GM18909 (cell line): ENCODE measurements around the gene HNRNPC.
"Not testable (repeated sequence)": the region's sequence is repeated elsewhere in the genome, so short reads cannot be mapped to it uniquely, and the experiment has no call there.

Source experiments
- ATAC-seq: cut with Tn5 transposase; IDR thresholded peaks from one replicate; pipeline ENCODE4 v1.9.1; 2021; ENCODE audit warnings: mild to moderate bottlenecking; ENCODE audit not compliant: unreplicated experiment, poor library complexity

HNRNPC gene

DNA sequence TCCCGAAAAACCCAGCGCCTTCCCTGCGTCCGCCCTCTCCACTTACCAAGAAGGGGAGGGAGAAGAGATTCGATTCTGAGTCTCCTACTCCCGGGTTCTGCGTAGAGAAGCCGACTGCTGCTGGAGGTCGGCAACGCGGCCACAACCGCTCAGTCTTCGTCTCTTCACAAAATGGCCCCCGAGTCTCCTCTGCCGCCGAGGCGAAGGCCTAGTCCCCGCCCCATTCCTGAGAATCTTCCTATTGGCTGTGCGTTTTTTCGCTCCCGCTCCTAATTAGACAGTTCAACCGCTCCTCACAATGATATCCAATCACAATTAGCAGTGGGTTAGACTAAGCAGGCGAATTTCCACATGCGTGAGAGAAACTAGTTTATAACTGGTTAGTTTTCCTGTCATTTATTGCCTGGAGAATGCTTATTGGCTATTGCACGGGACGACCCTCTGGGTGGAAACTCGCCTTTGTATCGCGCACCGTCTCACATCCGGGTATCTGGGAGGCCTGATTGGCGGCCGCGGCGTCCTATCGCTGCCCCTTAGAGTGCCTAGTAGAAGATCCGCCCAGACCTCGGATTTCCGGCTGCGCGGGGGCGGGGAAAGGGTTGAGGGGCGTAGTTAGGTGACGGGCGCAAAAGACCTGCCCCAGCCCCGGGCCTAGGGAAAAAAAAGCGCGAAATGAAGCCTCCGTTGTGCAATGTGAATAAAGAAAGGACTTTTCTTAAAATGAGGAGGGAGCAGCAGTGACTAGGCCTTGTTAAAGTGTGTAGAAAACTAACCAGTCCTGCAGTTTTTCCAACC, at the start of gene HNRNPC:
Gene HNRNPC (minus strand): TSS at position 191 of the 795 bp plus-strand sequence. CDS start 35,249 bp downstream, outside the sequence.
- ATAC-seq, result peak; percentile 93

DNA sequence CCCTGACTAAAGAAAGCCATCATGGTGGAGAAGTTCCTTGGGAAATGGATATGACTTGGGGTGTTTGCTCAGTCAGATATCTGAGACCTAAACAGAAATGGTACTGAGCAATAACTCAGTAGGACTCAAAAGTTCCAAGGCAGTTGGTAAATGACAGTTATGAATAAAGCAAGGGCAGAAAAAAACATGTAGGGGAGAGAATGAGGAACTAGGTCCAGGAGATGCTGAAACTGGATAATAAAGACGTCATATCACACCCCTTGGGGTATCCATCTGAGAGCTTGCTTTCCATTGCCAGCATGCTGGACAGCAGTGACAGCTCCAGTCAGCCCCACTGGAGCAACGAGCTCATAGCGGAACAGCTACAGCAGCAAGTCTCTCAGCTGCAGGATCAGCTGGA, 48.2 kb upstream of the HNRNPC start:
- no peak for ATAC-seq

DNA sequence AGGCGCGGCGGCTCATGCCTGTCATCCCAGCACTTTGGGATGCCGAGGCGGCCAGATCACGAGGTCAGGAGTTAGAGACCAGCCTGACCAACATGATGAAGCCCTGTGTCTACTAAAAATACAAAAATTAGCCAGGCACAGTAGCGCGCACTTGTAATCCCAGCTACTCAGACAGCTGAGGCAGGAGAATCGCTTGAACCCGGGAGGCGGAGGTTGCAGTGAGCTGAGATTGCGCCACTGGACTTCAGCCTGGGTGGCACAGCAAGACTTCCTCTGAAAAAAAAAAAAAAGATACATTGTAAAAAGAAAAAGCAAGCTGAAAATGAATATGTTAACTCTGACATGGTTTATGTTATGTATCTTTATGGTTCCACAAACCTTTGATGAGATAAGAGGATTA, 44.3 kb upstream of the HNRNPC start:
- no peak for ATAC-seq

DNA sequence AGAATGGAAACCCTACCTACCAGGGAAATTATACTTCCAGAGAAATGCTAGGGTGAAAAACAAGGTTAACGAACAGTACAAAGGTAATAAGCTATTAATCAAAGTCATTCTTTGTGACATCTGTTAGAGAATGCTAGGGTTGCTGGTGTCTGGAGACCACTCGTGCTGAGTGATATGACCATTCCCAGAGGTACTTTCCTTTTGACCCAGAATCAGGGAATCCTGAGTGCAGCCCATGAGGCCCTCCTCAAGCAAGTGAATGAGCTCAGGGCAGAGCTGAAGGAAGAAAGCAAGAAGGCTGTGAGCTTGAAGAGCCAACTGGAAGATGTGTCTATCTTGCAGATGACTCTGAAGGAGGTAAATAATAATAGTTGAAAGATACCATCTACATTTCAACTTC, 42.4 kb upstream of the HNRNPC start:
- ATAC-seq, result no peak

DNA sequence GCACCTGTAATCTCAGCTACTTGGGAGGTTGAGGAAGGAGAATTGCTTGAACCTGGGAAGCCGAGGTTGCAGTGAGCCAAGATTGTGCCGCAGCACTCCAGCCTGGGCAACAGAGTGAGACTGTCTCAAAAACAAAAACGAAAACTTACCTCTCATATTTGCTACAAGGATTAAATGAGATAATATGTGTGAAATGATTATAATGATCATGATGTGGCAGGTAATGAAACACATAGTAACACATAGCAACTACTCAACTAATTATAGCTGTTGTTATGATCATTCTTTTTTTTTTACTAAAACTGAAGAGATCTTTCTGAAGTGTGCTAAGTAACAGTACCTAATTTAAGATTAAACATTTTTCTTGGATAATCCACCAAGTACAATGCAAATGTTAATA, 40.7 kb upstream of the HNRNPC start:
- ATAC-seq, result no peak

DNA sequence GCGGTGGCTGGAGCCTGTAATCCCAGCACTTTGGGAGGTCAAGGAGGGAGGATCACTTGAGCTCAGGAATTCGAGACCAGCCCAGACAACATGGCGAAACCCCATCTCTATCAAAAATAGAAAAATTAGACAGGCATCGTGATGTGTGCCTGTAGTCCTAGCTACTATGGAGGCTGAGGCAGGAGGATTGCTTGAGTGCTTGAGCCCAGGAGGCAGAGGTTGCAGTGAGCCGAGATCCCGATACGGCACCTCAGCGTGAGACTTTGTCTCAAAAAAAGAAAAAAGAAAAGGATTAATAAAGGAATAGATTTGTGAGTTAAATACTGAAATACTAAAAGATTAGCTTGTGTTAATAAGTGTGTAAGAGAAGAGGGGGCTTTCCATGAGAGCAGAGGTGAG, 40.0 kb upstream of the HNRNPC start:
- no peak for ATAC-seq

DNA sequence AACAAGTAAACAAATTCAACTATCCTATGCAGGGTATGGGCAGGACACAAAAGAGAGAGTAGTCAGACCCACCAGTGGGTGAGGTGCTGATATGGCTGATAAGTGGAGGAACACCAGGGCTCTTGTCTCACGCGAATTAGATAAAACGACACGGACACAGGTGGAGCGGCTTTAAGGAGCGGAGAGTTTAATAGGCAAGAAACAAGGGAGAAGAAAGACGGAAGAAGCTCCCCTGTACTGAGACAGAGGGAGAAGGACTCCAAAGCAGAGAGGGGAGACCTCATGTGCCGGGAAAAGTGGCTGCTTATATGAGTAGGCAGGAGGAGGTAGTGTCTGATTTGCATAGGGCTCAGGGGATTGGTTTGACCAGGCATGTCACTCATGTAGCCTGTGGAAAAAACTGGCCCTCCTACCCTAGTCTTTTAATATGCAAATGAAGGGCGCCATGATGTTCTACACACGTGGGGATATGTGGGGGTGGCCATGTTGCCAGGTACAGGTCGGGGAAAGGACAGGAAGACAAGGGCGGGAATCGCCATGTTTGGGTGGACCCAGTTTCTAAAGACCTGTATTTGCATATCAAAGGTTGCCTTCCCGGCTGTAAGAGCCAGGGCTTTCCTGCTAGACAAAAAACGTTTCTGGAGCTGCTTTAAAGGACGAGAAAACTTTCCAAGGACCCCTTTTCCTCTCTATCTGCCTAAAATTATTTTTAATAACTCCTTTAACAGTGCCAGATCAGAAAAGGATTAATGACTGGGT, 39.4 kb upstream of the HNRNPC start:
- peak; percentile 88 for ATAC-seq

DNA sequence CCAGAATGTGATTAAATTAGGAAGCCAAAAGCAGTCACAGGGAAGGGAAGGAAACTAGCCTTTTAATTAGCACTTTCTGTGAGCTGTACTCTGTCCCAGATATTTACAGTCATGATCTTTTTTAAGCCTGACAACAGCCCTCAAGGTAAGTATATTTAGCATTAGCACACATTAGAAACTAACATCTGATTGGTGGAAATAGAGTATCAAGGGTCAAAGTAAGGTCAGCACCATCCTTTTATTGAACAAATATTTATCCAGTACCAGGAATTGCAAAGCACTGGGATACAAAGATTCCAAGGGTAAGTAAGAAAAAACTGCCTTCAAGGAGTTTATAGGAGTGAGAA, 38.9 kb upstream of the HNRNPC start:
- peak; percentile 26 for ATAC-seq

DNA sequence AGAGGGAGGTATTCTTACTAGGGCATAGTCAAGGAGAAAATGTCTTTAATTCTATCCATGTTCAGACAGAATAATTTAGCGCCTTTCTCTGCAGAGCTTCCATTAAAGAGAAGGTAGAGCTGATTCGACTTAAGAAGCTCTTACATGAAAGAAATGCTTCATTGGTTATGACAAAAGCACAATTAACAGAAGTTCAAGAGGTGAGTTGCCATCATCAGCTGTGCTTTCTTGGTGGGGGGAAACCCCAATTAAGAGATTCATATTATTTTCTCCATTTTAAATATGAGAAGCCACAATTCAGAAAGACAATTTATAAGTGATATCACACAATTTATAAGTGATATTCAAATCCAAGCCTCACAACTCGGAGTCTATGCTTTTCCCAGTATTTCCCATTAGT, 38.4 kb upstream of the HNRNPC start:
- ATAC-seq, result no peak

DNA sequence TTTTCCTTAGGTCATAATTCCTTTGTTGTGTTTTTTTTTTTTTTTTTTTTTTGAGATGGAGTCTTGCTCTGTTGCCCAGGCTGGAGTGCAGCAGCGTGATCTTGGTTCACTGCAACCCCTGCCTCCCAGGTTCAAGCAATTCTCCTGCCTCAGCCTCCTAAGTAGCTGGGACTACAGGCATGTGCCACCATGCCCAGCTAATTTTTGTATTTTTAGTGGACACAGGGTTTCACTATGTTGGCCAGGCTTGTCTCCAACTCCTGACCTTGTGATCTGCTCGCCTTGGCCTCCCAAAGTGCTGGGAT, 33.5 kb upstream of the HNRNPC start:
- not testable (repeated sequence) for ATAC-seq

DNA sequence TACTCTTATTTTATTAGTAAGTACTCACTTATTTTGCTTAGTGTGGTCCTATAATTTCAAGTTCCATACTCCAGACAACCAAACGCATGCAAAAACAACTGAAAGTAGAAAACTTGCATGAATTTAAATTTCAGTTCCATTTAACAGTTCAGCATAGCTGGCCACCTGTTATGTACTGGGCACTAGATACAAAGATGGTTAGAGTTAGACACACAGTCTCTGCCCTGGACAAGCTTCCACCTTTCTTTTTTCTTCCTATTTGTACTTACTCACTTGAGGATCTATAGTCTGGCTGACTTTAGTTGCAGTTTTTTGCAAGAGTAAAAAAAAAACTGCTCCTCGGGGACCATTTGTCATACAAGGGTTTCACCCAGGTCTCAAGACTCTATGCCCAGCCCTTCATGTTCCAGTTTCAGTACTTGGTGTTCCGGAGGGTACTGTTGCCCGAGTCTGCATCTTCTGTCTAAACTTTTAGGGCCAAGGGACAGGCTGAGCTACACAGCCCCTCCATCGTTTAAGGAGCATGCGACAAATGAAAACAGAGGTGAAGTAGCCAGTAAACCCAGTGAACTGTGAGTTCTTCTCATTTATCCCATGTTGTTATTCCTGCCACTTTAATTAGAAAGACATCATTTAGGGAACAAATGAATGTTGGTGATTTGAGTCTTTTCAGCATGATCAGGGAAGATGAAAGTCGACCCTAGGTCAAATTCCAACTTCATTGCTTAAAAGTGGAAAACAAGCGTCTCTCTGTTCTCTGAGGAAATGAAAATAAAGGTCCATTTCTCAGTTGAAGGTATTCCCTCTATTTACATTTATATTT, 33.0 kb upstream of the HNRNPC start:
- no peak for ATAC-seq

DNA sequence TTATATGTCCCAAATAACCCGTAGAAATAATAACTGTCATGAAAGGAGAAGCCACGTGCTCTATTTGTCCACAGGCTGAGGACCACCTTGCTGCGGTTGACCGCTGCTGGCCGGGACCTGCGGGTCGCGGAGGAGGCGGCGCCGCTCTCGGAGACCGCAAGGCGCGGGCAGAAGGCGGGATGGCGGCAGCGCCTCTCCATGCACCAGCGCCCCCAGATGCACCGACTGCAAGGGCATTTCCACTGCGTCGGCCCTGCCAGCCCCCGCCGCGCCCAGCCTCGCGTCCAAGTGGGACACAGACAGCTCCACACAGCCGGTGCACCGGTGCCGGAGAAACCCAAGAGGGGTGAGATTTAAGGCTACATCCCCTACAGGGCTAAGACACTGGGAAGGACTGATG, 31.6 kb upstream of the HNRNPC start:
- no peak for ATAC-seq

DNA sequence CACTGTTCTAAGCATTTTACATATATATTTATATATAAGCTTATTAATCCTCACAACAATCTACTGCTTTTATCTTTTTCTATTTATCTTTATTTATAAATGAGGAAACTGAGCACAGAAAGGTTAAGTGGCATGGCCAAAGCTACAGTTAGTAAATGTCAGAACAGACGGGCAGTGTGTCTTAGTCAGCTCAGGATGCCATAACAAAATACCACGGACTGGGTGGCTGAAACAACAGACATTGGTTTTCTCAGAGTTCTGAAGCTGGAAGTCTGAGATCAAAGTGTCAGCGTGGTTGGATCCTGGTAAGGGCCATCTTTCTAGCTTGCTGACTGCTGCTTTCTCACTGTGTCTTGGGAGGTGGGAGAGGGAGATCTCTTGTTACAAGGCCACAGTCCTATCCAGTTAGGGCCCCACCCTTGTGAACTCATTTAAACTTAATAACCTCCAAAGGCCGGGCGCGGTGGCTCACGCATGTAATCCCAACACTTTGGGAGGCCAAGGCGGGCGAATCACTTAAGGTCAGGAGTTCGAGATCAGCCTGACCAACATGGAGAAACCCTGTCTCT, 30.4 kb upstream of the HNRNPC start:
- no peak for ATAC-seq

DNA sequence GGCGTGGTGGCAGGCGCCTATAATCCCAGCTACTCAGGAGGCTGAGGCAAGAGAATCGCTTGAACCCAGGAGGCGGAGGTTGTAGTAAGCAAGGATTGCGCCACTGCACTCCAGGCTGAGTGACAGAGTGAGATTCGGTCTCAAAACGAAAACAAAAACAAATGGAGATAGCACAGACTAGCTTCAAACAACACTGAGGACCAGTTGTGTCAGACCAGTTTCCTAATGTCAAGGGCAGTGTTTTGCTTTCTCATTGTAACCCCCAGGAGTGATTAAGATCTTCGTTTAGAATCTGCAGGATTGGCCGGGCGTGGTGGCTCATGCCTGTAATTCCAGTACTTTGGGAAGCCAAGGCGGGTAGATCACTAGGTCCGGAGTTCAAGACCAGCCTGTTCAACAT, 29.1 kb upstream of the HNRNPC start:
- ATAC-seq, result no peak

DNA sequence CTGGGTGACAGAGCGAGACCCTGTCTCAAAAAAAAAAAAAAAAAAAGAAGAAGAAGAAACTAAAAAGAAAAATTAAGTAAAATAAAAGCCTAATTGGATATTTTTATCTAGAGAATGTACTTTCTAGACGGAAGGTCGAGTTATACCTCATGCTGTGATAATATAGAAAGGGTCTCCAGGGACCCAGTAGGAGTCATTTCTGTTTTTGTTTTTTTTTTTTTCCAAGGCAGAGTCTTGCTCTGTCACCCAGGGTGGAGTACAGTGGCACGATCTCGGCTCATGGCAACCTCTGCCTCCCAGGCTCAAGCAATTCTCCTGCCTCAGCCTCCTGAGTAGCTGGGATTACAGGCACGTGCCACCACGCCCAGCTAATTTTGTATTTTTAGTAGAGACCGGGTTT, 24.8 kb upstream of the HNRNPC start:
- ATAC-seq, result not testable (repeated sequence)

DNA sequence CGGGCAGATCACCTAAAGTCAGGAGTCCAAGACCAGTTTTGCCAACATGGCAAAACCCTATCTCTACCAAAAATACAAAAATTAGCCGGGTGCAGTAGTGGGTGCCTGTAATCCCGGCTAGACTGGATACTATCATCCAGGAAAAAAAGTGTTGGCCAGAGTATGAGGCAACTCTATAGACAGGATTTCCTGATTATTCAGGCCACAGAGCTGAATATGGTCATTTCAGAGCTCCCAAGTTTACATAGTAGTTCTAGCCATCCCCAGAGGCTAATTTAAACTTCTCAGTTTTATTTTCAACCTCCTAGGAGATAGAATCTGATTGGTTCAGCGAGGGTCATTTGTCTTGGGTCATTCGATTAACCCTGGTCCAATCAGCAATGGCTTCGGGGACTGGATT, 17.9 kb upstream of the HNRNPC start:
- ATAC-seq, result no peak

DNA sequence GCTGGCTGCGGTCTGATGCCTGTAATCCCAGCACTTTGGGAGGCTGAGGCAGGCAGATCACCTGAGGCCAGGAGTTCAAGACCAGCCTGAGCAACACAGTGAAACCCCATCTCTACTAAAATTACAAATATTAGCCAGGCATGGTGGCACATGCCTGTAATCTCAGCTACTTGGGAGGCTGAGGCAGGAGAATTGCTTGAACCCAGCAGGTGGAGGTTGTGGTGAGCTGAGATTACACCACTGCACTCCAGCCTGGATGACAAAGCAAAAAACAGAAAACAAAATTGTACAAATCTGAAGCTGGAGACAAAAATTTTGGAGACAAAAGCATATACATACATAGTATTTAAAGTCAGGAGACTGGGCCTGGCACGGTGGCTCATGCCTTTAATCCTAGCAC, 17.3 kb upstream of the HNRNPC start:
- ATAC-seq, result not testable (repeated sequence)

DNA sequence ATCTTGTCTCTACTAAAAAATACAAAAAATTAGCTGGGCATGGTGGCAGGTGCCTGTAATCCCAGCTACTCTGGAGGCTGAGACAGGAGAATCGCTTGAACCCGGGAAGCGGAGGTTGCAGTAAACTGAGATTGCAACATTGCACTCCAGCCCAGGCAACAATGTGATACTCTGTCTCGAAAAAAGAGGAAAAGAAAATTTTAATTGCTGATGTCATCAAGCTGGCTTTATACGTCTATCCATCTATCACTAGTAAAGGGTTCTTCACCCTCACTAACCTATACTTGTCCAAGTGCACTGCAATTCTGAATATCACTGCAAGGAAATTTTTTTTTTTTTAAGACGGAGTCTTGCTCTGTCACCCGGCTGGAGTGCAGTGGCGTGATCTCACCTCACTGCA, 12.7 kb upstream of the HNRNPC start:
- not testable (repeated sequence) for ATAC-seq

DNA sequence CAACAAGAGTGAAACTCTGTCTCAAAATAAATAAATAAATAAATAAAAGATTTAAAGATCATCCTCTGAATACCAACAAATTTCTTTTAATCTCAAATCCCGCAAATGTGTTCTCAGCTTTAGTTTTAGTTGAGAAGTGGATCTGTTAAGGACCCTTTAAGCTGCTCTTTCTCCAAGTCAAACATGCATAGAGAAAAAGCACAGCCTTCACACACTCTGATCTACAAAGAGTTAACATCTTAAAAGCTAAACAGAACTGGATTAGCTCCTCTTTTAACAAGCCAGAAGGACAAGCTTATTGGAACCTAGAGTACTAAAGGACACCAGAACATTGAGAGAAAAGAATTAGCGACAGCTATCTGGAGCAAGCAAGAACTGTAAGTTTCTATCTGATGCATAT, 10.5 kb upstream of the HNRNPC start, which contains the start of gene RPGRIP1:
Gene RPGRIP1 (plus strand): TSS at position 301 of the 400 bp plus-strand sequence. CDS start 7,894 bp downstream, outside the sequence.
- no peak for ATAC-seq

DNA sequence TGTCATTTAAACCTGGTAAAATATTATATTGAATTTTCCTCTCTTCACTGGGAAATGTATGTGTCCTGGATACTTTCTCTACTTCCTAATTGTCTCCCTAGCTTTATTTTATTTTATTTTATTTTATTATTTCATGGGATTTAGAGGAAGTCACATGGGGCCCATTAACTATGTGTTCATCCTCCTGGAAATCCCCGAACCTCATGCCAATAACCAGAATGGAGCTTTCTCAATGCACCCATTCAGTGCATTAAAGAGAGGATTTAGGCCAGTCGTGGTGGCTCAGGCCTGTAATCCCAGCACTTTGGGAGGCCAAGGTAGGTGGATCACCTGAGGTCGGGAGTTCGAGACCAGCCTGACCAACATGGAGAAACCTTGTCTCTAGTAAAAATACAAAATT, 9.4 kb upstream of the HNRNPC start:
- no peak for ATAC-seq
